ENCODE results near the gene ELOVL6.

GRCh38 chr4:110190249-110190648, 8.2 kb downstream of the ELOVL6 start:
- TF ChIP-seq CTCF (conservative IDR thresholded peaks at IDR 0.05; ENCODE audit: low read depth, low read length) = no peak
- TF ChIP-seq POLR2A (IDR thresholded peaks at IDR 0.05; ENCODE audit: low read depth, low read length) = no peak
- no peak for TF ChIP-seq RCOR1 (IDR thresholded peaks at IDR 0.05; ENCODE audit: insufficient replicate concordance, low read length)
- TF ChIP-seq MXI1 (IDR thresholded peaks at IDR 0.05; ENCODE audit: borderline replicate concordance, low read depth, low read length) = no peak
- no peak for TF ChIP-seq MAFK (IDR thresholded peaks at IDR 0.05; ENCODE audit: low read depth, low read length)
- no peak for TF ChIP-seq MAZ (IDR thresholded peaks at IDR 0.05; ENCODE audit: borderline replicate concordance, low read depth, low read length)
- no peak for TF ChIP-seq USF2 (IDR thresholded peaks at IDR 0.05; ENCODE audit: low read depth, low read length)
- TF ChIP-seq RFX5 (IDR thresholded peaks at IDR 0.05; ENCODE audit: low read depth, low read length) = no peak
